ENCODE data around the gene NAGPA. TPM values are rescaled to one million over a fixed set of nuclear protein-coding genes. Genes with fewer than 3 reads are reported as not detected.
A peak's percentile ranks its signal among the peaks of the same experiment; 100 is the strongest.
"Not testable (repeated sequence)": the region's sequence is repeated elsewhere in the genome, so short reads cannot be mapped to it uniquely, and the experiment has no call there.

Gene NAGPA
- 10 to 100 TPM; 10.1 to 17.4 TPM for total RNA-seq

DNA sequence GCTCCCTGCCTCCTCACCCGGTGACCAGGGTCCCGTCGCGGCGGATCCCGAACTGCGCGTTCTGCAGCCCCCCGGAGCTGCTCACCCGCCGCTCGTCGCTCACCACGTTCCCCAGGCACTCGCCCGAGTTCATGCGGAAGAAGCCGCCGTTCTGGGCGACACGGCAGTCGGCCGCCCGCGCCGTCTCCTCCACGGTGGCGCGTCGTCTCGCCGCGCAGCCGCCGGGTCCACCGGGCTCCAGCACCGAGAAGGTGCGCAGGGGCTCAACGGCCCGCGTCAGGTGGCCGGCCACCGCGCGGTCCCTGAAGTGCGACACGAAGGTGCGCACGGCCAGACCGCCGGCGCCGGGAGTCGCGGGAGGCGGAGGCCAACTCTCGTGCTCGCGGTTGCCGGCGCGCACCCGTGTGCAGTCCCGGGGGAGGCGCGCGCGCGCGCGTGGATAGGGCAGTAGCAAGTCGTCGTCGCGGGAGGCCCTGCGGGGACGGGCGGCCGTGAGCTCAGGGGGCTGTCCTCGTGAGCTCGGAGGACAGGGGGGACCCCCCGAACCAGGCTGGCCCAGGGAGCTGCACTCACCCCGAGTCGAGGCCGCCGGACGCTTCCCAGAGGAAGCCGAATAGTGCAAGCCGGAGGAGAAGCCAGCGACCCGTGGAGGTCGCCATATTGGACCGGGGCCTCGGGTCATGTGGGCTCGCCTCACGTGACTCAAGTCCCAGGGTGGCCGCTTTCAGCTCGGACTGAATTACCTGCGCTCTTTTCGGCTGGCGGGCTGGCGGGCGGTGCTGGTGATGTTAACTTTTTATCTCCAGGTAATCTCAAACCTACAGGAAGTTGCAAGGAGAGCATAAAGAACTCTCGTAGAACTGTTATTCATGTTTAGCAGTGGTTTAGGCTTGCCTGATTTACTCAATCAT lies at the start of gene NAGPA:
NAGPA (minus strand) TSS at position 680 of the 911 bp plus-strand sequence; CDS start at position 659, 21 bp downstream.
- H3K9me3 Mint-ChIP-seq: no peaks in the 10 kb centered on the region
- peaks cover 11 to 15% of the 10 kb centered on the region in 2 donors for H3K4me1 Mint-ChIP-seq (ENCODE audit: low read depth in 2 of 2)
- peak; percentile 88 for DNase-seq (ENCODE audit: low spot score)
- H3K27me3 Mint-ChIP-seq: peaks cover 0 to 3% of the 10 kb centered on the region in 2 donors
- ATAC-seq: peak; percentile 87 to 92
- peak within 1 kb of the TSS; percentile 80 for H3K4me3 Mint-ChIP-seq
- peak within 1 kb of the TSS; percentile 55 to 70 for H3K27ac Mint-ChIP-seq
- no peaks in the 10 kb centered on the region for H3K36me3 Mint-ChIP-seq

DNA sequence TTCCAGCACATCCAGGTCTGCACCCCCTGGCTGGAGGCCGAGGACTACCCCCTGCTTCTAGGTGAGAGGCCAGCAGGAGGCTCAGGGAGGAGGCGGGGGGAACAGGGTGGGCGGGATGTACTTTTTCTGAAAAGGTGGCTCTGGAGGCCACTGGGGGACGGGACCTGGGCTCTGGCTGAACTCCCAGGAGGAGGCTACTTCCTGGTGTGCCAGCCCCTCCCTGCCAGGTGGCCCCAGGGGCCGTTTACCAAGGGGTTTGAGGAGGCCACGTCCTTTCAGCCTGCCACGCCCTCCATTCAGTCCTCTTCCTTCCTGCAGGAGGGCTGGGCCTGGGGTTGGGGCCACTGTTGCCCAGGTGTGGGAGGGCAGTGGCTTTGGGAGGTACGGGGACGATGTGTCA lies 47.3 kb upstream of the NAGPA start:
- not testable (repeated sequence) for H3K36me3 Mint-ChIP-seq; ATAC-seq; H3K9me3 Mint-ChIP-seq; H3K27ac Mint-ChIP-seq; H3K4me3 Mint-ChIP-seq; H3K27me3 Mint-ChIP-seq; DNase-seq (ENCODE audit: low spot score); H3K4me1 Mint-ChIP-seq (ENCODE audit: low read depth in 2 of 2)

- not testable (repeated sequence) for H3K27me3 Mint-ChIP-seq; H3K9me3 Mint-ChIP-seq; H3K4me1 Mint-ChIP-seq (ENCODE audit: low read depth in 2 of 2); DNase-seq (ENCODE audit: low spot score); H3K4me3 Mint-ChIP-seq; H3K27ac Mint-ChIP-seq; ATAC-seq; H3K36me3 Mint-ChIP-seq
Observed at GRCh38 chr16:5080461-5080860, 46.7 kb upstream of the NAGPA start.

DNA sequence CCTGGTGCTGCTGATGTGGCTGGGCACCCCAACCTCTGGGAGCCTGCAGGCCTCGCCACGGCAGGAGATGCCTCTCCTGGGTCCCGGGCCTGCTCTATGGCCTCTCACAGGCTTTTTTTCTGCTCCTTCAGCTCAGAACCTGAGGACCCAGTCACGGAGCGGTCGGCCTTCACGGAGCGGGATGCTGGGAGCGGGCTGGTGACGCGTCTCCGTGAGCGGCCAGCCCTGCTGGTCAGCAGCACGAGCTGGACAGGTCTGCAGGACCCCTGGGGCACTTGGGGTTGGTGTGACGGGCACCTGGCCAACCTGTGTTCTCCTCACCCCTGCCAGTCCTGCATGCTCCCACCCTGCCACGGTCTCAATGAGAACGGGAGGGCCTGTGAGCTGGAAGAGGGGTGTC lies 44.9 kb upstream of the NAGPA start:
- DNase-seq (ENCODE audit: low spot score): no peak
- no peak overlapping the region for H3K27ac Mint-ChIP-seq
- H3K27me3 Mint-ChIP-seq: no peaks in the 10 kb centered on the region
- no peaks in the 10 kb centered on the region for H3K9me3 Mint-ChIP-seq
- H3K36me3 Mint-ChIP-seq: peaks cover 5% of the 10 kb centered on the region
- no peak overlapping the region for H3K4me3 Mint-ChIP-seq
- H3K4me1 Mint-ChIP-seq (ENCODE audit: low read depth in 2 of 2): peaks cover 0 to 4% of the 10 kb centered on the region in 2 donors
- ATAC-seq: no peak

DNA sequence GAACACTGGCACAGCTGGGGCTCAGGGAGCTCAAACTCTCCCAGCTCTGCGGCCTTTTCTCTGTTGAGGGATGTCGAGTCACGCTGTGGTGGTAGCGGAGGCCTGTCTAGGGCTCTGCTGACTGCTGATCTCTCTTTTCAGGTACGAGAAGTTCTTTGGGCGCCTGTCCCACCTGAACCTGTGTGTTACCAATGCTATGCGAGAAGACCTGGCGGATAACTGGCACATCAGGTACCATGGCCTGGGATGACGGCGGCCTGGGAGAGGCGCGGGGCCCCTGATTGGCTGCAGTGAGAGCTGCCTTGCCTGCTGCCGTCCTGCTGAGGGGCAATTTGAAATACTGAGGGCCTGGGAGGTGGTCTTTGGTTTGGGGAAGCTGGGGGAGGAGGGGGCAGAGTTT lies 43.6 kb upstream of the NAGPA start:
- Mint-ChIP-seq H3K4me1 (ENCODE audit: low read depth in 2 of 2) (peaks cover 11 to 13% of the 10 kb centered on the region in 2 donors), H3K27ac (no peak overlapping the region), H3K36me3 (peaks cover 5% of the 10 kb centered on the region), H3K4me3 (no peak overlapping the region), H3K27me3 (no peaks in the 10 kb centered on the region), H3K9me3 (no peaks in the 10 kb centered on the region)
- ATAC-seq (no peak), DNase-seq (ENCODE audit: low spot score) (no peak)

- Mint-ChIP-seq H3K4me1 (ENCODE audit: low read depth in 2 of 2) (peaks cover 23 to 26% of the 10 kb centered on the region in 2 donors), H3K36me3 (peaks cover 5% of the 10 kb centered on the region), H3K27ac (peak overlapping the region in 1 of 2 donors; percentile 11), H3K27me3 (no peaks in the 10 kb centered on the region), H3K9me3 (no peaks in the 10 kb centered on the region), H3K4me3 (no peak overlapping the region)
- DNase-seq (ENCODE audit: low spot score) (no peak), ATAC-seq (no peak)
Observed at GRCh38 chr16:5075637-5076036, 41.9 kb upstream of the NAGPA start.

DNA sequence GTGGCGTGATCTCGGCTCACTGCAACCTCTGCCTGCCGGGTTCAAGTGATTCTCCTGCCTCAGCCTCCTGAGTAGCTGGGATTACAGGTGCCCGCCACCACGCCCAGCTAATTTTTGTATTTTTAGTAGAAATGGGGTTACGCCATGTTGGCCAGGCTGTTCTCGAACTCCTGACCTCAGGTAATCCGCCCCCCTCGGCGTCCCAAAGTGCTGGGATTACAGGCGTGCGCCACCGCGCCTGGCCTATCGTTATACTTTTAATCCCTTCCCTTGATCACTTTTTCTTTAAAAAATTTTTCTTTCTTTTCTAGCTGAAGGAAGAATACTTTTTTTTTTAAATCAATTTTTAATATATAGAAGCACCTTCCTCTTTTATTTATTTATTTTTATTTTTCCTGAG lies 40.0 kb upstream of the NAGPA start:
- H3K9me3 Mint-ChIP-seq; H3K27me3 Mint-ChIP-seq; H3K27ac Mint-ChIP-seq; ATAC-seq; H3K4me3 Mint-ChIP-seq; DNase-seq (ENCODE audit: low spot score); H3K36me3 Mint-ChIP-seq: not testable (repeated sequence)
- peaks cover 23 to 26% of the 10 kb centered on the region in 2 donors for H3K4me1 Mint-ChIP-seq (ENCODE audit: low read depth in 2 of 2)

DNA sequence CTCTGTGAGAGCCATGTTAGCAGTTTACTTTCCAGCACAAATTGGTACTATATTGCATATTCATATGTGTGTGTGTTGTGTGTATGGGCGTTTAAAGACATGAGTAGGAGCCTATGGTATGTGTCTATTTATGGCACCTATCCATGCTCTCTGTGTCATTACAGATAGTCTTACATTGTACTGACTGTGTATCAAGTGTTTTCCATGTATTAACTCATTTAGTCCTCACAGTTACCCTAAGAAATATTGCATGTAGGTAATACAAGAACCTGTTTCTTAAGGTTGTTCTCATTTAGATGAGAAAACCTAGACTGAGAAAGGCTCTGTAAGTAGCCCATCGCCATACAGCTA lies 39.5 kb upstream of the NAGPA start:
- Mint-ChIP-seq H3K4me1 (ENCODE audit: low read depth in 2 of 2) (peaks cover 23 to 26% of the 10 kb centered on the region in 2 donors), H3K27me3 (no peaks in the 10 kb centered on the region), H3K36me3 (peaks cover 5% of the 10 kb centered on the region), H3K27ac (peak overlapping the region; percentile 30 to 99), H3K9me3 (no peaks in the 10 kb centered on the region), H3K4me3 (peak overlapping the region; percentile 91)
- ATAC-seq: no peak
- no peak for DNase-seq (ENCODE audit: low spot score)

DNA sequence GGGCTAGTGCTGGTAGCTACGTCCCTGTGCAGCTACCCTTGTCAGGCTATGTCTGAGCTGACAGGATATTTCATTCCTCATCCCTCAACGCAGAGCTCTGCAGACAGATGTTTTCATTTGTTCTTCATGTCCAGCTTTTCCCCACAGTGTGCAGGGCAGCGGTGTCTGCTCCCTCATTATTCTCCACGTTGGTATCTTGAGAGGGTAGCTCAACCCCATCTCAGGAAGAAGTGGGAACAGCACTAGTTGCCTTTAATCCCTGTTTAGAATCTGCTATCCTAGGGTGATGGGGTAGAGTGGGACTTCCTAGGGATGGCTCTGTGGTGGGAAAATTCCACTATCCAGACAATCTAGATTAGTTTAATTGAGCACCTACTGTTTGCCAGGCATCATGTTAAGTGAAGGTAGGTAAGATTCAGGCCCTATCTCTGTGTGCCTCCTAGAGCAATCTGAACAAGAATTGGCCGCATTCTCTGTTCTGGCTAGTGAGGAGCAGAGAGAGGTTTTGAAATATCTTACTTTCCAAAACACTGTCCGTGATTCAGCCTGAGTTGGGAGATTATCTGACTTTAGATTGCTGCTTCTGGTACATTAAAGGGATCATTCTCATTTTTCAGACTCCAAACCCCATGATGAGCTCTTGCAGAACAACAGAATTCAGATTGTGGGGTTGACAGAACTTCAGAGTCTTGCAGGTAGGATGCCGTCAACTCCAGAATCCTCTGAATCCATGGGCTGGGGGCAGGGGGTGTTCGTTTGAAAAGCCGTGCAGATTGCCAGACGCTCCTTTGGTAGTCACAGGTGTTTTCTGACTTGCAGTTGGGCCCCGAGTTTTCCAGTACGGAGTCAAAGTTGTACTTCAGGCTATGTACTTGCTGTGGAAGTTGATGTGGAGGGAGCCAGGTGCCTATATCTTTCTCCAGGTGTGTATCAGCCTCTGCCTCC lies 38.9 kb upstream of the NAGPA start:
- peak overlapping the region; percentile 91 for H3K4me3 Mint-ChIP-seq
- DNase-seq (ENCODE audit: low spot score): no peak
- ATAC-seq: no peak
- peaks cover 5% of the 10 kb centered on the region for H3K36me3 Mint-ChIP-seq
- H3K9me3 Mint-ChIP-seq: no peaks in the 10 kb centered on the region
- peak overlapping the region; percentile 99 for H3K27ac Mint-ChIP-seq
- H3K27me3 Mint-ChIP-seq: no peaks in the 10 kb centered on the region
- peaks cover 23 to 26% of the 10 kb centered on the region in 2 donors for H3K4me1 Mint-ChIP-seq (ENCODE audit: low read depth in 2 of 2)

GRCh38 chr16:5071681-5072333 lies 38.1 kb upstream of the NAGPA start, which contains the start of gene ALG1:
ALG1 (plus strand) TSS chr16:5071843; CDS start chr16:5071850, 7 bp downstream.
- peaks cover 23 to 26% of the 10 kb centered on the region in 2 donors for H3K4me1 Mint-ChIP-seq (ENCODE audit: low read depth in 2 of 2)
- peak within 1 kb of the TSS; percentile 99 for H3K27ac Mint-ChIP-seq
- peak within 1 kb of the TSS; percentile 91 for H3K4me3 Mint-ChIP-seq
- H3K9me3 Mint-ChIP-seq: no peaks in the 10 kb centered on the region
- peak; percentile 90 to 94 for ATAC-seq
- peak; percentile 92 for DNase-seq (ENCODE audit: low spot score)
- peaks cover 5% of the 10 kb centered on the region for H3K36me3 Mint-ChIP-seq
- no peaks in the 10 kb centered on the region for H3K27me3 Mint-ChIP-seq

DNA sequence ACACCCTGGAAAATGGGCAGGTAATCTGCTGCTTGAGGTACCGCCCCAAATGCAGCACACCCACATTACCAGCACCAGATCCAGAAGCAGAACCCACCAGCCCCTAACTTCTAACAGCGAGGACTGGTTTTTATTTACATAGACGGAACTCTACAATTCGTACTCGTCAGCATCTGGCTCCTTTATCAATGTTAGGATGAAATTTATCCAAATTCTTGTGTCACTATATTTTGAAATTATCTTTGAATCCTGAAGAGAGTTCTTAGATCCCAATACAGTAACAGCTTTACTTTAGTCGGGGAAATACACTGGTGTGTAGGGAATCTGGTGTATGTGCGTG lies 37.6 kb upstream of the NAGPA start:
- peaks cover 23 to 26% of the 10 kb centered on the region in 2 donors for H3K4me1 Mint-ChIP-seq (ENCODE audit: low read depth in 2 of 2)
- ATAC-seq (no peak), DNase-seq (ENCODE audit: low spot score) (no peak)
- H3K36me3 Mint-ChIP-seq: peaks cover 5% of the 10 kb centered on the region
- H3K4me3 Mint-ChIP-seq: peak overlapping the region; percentile 91
- H3K9me3 Mint-ChIP-seq: no peaks in the 10 kb centered on the region
- H3K27ac Mint-ChIP-seq: peak overlapping the region; percentile 99
- no peaks in the 10 kb centered on the region for H3K27me3 Mint-ChIP-seq

- H3K27ac Mint-ChIP-seq: peak overlapping the region; percentile 99
- no peak for DNase-seq (ENCODE audit: low spot score)
- H3K4me1 Mint-ChIP-seq (ENCODE audit: low read depth in 2 of 2): peaks cover 23 to 24% of the 10 kb centered on the region in 2 donors
- no peak for ATAC-seq
- H3K9me3 Mint-ChIP-seq: no peaks in the 10 kb centered on the region
- no peaks in the 10 kb centered on the region for H3K27me3 Mint-ChIP-seq
- H3K36me3 Mint-ChIP-seq: peaks cover 5% of the 10 kb centered on the region
- peak overlapping the region; percentile 91 for H3K4me3 Mint-ChIP-seq
Observed at GRCh38 chr16:5070431-5071186, 36.9 kb upstream of the NAGPA start.

DNA sequence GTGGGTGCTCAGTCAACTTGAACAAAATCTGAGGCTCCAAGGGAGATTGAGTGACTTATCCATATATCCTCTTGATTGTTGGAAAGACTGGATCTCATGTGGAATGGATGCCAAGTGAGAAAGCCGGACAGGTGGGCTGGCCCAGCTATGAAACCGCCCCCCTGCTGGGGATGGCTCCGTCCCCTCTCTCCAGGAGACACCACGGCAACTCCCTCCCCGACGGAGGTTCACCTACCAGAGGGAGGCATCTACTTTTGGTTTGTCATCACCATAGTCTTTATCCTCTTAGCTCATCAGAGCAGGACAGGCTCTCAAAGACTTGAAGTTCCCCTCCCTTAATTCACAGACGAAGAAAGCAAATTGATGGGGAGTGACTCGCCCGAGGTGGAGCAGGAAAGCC lies 36.1 kb upstream of the NAGPA start:
- Mint-ChIP-seq H3K4me3 (no peak overlapping the region), H3K36me3 (no peaks in the 10 kb centered on the region), H3K27ac (peak overlapping the region; percentile 99), H3K27me3 (no peaks in the 10 kb centered on the region), H3K4me1 (ENCODE audit: low read depth in 2 of 2) (peaks cover 21 to 23% of the 10 kb centered on the region in 2 donors), H3K9me3 (no peaks in the 10 kb centered on the region)
- ATAC-seq: no peak
- no peak for DNase-seq (ENCODE audit: low spot score)
